Measurements from ENCODE around the gene ADCYAP1.

Gene ADCYAP1

DNA sequence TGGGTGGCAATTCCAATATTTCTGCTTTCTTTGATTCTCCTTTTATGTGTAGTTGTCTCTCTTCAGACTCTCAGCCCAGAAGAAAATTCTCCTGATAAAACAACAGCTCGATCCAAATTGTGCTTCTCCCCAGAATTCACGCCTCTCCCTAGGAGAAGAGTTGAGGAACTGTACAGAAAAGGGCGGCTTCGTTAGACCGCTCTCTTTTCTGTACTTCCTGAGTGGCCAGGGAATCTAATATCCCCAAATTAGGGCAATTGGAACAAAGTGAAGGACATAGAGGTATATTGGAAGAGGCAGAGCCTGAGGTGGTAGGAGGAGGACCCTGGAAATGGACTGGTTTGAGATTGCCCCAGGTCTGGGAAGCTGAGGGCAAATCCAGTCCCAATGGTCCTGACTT, 5.6 kb downstream of the ADCYAP1 start:
- DNase-seq: no peak

DNA sequence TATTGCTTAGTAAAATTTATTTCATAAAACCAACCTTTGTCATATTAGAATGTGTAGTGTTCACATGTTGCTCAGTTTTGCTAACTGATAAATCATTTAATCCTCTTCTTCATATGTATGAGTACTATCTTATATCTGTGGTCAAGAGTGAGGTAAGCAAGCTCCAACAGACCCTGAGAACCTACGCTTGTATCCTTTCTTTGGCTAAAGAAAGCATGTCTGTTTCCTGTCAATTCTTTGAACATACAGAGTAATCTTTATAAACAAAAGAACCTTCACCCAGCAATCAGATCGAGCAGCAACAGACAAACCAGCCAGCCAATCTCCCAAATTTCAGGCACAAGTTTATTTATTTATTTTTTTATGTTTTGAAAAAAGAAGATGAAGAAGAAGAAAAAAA, 6.4 kb downstream of the ADCYAP1 start:
- DNase-seq: no peak

DNA sequence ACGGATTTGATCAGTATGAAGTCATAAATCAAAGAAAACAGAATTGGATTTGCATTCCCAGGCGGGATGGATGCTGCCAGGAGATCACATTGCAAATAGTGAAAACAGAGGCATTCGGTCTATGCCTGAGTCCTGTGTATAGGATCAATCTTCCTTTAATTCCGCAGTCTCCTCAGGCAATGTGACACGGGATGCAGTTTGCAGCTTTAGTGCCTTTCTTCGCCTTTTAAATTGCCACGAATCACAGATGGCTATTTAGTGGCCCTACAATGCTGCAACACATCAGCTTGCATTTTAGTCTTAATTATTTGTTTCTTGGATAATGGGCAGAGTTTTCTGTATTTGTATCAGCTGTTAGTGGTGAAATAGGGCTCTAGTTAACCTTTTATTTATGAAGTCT, 6.8 kb downstream of the ADCYAP1 start:
- DNase-seq: no peak

DNA sequence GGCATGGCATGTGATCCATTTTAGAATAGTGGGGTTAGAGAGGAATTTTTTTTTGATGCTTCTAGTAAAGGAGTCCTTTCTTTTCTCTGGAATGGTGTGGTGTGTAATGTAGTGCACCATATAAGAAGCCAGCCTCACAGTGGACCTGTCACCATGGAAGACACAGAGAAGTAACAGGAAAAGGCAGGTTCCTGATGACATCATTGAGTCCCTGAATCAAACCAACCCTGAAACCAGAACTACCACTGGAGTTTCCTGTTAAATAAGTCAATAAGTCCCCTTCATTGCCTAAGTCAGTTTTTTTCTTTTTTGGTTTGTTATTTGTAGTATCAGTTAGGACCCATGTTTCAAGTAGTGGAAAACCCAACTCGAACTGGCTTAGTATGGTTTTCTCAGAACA, 11.9 kb downstream of the ADCYAP1 start:
- DNase-seq: no peak

DNA sequence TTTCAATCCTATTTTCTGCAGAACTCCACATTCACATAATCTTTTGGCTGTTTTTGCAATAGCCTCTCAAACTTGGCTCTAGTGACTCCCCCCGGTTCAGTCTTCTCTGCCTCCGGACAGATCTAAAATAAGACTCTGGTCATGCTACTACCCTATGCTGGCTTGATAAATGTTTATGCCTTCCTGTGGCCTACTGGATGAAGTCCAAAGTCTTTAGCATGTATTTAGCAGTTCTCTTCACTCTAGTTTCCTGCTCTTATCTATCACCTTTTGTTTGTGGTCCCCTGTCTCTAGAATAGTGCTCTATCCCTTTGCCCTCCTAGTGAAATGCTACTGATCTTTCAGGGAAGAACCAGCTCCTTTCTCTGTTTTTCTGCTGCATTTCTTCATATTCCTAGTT, 14.4 kb downstream of the ADCYAP1 start:
- DNase-seq: no peak

DNA sequence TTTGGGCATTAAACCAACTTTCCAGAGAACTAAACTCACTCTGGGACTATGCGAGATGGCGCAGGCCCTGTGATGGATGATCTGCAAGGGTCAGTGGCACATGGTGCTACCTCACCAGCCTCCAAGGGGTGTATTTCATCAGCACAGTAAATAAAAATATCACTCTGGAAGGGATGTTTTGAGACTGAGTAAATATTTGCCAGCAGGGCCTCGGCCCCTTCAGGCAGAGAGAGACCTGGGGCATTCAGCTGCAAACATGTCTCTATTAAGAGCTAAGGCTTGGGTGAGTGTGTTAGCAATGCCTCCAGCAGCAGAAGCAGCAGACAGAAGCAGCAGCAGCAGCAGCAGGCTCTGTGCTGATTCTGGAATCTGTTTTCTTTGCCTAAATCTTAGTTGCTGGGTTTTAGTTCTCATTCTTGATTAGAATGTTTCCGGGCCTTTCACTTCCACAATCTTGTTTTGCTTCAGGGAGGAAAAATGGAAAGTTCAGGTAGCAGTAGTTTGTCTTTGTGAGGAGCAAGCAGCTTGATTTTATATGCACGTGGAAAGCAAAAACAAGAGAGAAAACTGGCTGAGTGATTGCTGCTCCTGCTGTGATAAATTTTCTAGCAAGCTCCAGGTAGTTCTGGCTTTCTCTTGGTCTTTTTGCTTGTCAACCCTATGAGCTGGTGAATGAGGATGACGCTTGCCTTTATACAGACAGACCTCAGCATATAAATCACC, 18.6 kb downstream of the ADCYAP1 start:
- DNase-seq: no peak

DNA sequence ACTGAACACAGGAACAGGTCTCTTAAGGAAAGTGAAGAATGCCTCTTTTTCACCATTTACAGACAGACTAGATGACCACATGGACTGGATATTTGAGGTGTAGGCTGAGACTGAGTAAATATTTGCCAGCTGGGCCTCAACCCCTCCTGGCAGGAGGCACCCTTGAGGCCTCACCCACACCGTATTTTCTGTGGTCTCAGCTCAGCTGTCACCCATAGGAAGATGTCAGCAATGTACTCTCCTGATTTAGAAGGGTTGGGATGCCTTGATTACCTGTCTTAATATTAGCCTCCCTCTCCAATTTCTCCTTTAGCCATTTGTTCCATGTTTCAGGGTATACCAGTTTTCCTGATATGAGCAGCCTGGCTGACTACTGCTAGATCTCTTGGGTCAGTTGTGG, 20.3 kb downstream of the ADCYAP1 start:
- no peak for DNase-seq

DNA sequence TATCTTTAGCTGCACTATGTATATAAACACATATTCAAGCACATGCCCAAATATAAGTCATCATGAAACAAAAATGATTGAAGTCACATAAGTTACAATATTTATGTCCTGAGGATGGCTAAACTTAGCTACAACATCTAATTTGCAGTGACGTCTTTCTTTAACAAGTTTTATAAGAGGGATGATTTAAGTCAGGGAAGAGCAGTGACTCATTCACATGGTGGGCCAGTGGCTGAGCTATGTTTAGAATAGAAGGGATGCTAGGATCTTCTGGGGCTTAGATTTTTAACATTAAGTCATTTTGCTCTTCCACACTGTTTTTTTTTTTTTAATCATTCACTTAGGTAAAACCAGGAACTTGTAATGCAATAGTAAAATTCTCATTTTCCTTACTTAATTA, 22.3 kb downstream of the ADCYAP1 start:
- DNase-seq: no peak

DNA sequence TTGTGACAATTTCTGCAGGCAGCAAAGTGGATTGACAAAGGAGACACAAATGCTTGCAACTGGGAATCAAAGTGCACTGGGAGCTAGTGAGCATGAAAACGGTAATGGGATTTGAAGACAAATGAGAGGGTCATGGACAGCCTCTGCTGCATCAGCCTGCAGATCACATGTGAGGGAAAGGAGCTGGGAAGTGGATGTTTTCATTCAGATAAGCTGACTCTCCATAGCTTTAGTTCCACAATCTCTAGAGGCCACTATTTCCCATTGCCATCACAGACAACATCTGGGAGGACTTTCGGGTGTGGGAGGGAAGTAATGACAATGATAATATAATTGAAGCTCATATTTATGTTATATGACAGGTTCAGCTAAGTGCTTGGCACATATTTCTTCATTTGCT, 28.4 kb downstream of the ADCYAP1 start:
- DNase-seq: no peak

DNA sequence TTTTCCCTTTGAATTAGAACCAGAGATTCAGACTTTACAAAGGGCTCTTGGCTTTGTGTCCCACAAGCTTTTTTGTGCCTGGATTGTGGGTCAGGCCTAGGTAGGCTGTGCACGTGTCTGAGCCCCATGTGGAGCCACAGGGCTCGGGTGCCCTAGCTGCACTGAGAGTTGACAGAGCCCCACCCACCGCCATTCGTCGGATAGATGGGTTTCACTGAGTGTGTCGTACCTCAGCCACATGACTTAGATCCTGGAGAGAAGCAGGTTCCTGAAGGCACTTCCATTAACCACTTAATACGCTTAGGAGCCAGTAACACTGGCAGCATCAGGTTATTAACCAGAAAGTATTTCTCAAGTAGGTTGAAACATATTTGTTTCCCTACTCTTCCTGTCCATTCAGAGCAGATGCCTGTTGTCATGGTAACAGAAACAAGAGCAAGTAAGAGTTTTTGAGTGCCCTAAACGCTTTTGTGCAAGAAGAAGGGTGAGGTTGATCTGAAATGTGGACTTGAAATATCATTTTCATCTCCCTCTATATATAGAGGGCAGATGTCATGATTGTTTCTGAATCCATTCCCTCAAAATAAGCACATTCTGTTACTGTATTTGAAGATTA, 30.0 kb downstream of the ADCYAP1 start:
- no peak for DNase-seq

DNA sequence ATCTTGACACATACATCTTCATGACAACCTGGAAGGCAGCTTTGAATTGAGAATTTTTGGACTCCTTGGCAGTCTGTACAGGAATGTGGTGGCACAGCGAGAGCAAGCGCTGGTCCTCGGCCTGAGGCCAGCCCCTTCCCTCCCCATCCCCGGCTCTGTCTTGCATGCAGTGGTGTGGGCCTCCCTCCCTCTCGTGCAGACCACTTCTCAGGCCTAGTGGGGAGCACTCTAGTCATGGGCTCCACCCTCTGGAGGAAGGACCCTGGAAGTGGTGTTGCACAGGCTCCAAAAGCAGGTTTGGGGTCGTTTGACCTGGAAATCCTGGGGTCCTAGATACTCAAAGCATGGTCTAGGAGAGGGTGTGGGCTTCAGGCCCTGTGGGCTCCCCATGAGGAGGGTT, 32.3 kb downstream of the ADCYAP1 start:
- DNase-seq: no peak

DNA sequence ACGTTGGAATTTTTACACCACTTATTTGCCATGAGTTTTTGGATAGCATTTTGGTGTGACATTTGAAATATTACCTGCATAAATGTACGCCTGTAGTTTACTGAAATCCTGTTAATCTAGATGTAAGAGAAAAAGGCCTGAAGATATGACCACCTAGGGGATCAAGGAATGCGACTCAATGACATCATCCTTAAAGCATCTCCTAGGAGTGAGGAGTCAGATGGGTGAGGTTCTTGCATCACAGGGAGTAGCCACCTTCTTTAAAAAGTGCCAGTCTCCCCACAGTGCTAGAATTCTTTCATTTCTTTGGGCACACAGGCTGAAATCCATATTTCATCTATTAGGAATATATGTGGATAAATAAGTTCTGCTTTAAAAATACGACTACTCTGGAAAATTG, 34.5 kb downstream of the ADCYAP1 start:
- DNase-seq: no peak

DNA sequence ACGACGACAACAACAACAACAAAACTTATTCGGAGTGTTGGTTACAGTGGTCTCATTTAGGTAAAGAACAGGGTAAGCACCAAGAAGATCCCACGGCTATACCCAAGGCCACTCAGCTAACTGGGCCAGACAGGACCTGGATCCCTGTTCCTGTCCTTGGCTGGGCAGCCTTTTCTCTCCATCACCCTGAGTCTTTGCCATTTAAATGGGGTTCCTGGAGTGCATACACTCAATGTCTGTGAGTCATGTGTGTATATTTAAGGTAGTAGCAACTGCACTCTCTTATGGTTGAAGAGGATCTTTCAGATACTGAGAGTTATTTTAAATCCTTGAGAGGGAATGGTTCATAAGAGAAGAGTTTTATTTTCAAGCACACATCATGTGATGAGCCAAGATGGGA, 35.3 kb downstream of the ADCYAP1 start:
- DNase-seq: no peak

DNA sequence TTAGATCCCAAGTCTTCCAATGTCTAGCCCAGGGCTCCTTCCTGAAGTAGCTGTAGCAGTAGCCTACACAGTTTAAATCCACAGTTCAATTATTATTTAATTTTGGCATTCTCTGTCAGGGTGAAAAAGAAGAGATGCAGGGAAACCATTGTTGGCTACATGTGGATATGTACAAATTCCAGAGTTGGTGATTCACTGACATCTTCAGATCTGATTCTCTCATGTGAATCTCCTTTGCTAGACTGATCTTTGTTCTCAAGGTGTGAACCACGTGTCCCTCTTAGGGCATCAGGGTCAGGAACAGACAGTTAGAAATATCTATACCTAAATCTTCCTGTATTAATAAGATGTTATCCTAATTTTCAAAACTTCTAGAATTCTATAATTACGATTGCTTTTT, 36.7 kb downstream of the ADCYAP1 start:
- no peak for DNase-seq

DNA sequence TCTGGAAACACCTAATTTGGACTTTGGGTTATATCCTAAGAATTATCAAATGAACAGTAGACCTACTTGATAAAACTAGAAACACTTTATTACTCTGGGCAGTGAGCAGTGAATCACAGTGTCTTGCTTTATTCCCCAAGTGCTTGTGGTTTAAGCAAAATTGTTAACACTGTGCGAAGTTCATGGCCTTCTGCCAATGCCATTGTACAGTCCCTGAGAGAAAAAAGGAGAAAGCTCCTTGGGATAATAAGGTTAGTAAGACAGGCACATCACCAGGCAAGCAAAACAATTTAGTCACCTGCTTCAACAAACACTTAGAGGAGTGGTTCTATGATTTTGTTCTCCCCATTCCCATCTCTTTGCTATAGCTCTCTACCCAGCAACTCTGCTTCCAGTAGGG, 39.8 kb downstream of the ADCYAP1 start:
- DNase-seq: no peak

DNA sequence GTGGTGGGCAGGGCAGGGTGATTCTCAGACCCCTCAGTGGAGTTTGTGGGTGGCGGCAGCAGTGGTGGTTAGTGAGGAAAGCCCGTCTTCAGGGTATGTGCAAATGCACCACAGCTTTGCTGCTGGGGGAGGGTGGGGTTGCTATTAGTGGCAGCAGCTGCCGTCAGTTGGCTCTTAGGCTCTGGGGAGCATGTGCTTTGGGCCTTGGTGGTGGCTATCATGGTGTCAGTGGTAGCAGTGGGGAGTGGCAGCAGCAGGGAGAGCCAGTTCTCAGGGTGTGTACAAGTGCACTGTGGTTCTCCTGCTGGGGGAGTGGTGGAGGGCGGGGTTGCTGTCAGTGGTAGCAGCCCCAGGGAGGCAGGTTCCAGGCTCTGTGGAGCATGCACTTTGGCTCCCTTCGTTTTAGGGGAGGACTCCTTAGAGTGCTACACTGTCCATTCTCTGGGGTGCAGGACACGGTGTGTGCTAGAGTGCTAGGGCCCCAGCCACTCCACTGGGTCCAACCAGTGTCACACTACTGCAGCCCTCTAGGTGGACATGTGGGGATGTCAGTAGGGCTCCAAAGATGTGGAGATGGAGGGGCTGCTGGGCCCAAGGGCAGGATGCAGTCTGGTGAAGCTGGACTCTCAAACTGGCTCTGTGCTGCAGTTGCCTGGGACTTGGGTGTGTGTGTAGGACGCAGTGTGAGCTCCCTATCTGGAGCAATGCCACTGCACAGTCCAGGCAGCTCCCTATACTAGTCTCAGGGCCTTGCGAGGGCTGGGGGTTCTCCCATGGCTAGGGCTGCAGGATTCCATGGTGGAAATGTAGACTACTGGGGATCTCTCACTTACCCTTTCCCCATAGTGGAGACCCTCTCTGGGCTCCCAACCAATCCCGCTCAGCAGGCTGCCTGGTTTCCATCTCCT, 45.3 kb downstream of the ADCYAP1 start:
- no peak for DNase-seq

DNA sequence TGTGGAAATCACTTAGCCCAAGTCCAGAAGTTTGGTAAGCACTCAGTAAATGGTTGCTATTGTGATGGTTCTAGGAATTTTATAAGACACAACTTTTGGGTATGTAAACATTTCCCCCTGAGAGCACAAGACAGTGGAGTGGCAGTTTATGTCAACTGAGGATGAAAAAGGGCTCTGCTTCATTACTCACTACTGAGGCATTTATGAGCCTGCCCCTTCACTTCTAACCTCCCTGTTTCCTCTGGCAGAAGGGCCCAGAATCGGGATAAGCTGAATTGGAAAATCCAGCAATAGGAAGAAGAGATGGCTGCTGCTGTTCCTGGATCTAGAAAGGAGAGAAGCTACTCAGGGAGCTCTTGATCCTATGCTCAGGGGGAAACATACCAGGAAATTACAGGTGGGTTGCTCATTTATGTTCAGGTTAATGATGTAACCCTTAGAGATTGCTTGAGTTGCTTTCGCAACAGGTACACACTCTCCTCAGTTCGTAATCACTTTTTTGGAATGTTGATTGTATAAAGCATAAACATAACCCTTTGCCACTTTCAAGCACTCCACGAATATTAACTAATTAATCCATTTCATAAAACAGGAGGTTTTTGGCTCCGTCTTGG, 46.3 kb downstream of the ADCYAP1 start:
- no peak for DNase-seq

DNA sequence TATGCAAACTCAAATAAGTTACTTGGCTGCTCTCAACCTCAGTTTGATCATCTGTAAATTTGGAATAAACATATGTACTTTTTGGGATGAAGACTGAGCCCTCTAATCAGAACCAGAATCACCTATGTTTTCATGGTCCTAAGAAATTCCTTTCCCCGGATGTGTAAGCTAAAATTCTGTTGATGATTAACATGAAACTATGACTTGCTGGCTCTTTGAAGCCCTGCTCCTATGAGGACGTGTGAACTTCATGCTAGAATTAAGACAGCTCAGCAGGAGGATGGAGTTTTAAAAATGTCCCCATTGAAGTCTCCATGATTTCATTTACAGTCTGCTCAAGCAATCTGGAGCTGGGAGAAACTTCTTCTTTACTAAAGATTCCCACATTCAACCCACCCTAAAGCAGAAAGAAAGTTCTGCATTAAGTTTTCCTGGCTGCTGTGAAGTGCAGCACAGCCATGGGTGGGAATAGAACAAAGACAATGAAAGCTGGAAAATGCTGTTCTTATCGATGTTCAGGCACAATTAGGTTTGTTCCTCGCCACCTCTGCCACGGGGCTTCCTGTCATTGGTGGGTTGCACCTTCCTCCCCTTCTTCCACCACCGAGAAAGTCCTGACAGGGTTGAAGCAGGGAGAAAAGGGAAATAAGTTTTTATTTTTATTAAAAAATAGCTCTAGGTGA, 50.9 kb downstream of the ADCYAP1 start:
- DNase-seq: no peak

DNA sequence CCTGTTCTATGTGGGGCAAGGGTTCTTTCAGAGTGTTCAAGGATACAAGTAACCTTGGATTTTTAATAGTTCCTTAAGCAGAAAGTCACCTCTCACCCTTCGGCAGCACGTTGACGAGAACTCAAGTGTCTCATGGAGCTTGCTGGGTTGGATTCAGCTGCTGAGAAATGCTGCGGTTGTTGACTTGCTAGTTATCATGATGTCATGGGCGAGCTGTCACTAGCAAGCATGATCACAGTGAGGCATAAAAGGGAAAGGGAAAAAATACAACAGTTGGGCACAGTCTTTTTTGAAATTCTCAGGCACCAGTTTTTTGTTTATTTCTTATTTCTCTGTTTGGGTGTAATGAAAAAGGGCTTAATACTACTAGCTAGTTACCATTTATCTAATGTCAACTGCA, 53.2 kb downstream of the ADCYAP1 start:
- DNase-seq: no peak

DNA sequence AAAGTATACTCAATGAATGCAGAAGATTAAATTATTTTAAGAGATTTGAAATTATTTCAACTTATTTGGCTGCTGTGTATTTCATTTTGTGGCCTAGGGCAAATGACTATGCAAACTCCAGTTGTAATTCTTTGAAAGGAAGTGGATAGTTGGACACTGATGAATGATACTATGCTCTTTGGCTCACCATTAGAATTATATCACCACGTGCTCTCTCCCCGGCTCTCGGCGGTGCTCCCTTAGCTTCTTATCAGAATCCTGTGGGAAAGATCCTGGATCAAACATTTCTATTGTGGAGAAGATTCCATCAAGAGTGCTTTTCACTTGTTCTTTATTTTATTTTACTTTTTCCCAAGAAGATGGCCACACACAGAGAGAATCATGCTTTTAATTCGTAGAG, 55.2 kb downstream of the ADCYAP1 start:
- no peak for DNase-seq
